HG02840 (cell line): Measurements from ENCODE around the gene CNKSR3.

Source experiments
- ATAC-seq: cut with Tn5 transposase; IDR thresholded peaks from one replicate; pipeline ENCODE4 v1.9.1; 2021; ENCODE audit warnings: mild to moderate bottlenecking, moderate library complexity, moderate number of reproducible peaks; ENCODE audit not compliant: unreplicated experiment, low FRiP score

Gene CNKSR3

GRCh38 chr6:154458565-154459470 is 51.7 kb downstream of the CNKSR3 start:
- no peak for ATAC-seq

DNA sequence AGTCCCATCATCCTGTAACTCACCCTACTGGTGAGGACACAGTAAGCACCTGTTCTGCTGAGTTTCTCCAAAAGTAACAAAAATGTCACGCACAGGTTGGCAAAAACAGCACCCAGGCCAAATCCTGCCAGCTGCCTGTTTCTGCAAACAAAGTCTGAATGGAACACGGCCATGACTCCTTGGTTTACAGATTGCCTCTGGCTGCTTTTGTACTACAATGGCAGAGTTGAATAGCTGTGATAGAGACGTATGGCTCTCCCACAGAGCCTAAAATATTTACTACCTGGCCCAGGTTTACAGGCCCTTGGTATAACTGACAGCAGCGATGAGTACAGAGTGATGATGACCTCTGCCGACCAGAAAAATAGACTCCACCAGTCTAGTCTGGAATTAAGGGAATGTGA is 52.6 kb downstream of the CNKSR3 start:
- ATAC-seq: no peak

DNA sequence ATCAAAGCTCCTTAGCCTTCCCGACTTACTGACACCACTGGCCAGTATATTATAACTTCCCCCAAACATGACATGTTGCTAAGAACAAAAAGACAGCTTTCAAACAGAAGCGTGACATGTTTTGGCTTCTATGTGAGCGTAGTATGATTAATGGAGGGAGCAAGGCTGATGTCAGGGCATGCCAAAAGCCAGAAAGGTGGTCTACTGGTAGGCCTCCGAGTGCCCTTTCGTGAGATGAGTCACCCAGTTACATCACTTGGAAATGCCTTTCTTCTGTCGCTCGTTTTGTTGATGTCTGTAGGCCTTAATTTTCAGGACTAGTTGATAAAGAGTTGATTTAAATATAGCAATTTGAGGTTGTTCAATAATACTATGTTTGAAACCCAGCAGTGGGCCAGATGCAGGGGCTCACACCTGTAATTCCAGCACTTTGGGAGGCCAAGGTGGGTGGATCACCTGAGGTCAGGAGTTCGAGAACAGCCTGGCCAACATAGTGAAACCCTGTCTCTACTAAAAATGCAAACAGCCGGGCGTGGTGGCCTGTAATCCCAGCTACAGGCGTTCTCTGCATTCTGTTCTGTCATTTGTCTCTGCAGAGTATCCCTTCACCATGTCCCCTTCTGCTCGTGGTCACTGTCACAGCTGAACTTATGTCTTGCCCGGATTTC is 53.3 kb downstream of the CNKSR3 start:
- ATAC-seq: no peak

- ATAC-seq: no peak
Measured at GRCh38 chr6:154453329-154453728, 57.2 kb downstream of the CNKSR3 start.

- no peak for ATAC-seq
Measured at GRCh38 chr6:154450498-154450897, 60.0 kb downstream of the CNKSR3 start.

GRCh38 chr6:154448448-154449096 is 61.9 kb downstream of the CNKSR3 start:
- no peak for ATAC-seq

- ATAC-seq: no peak
Measured at GRCh38 chr6:154447954-154448353, 62.5 kb downstream of the CNKSR3 start.

DNA sequence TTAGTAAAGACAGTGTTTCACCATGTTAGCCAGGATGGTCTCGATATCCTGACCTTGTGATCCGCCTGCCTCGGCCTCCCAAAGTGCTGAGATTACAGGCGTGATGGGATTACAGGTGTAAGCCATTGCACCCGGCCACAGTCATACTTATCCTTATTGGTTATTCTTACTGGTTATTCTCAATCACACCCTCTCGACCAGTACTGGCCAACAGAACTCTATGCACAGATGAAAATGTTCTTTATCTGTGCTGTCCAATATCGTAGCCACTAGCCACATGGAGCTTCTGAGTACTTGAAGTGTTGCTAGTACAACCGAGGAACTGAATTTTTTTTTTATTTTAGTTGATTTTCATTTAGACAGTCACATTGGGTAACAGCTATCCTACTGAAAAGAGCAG is 63.5 kb downstream of the CNKSR3 start:
- ATAC-seq: no peak

DNA sequence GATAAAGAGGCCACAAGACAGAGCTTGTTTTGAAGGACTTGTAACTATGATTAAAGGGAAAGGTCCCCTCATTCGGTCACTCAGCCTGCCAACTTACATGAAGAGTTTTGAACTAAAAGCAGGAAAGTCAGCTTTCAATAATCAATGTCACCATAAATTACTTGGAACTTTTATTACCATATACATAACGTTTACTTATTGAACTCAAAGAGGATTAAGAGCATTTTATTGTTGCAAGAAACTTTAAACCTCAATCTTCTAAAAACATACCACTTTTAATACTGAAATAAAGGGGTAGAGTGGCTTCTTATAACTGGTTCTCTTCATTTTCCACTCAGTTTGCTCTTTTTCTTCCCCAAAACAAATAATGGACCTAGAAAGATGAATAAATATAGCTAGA is 65.1 kb downstream of the CNKSR3 start:
- ATAC-seq: no peak

DNA sequence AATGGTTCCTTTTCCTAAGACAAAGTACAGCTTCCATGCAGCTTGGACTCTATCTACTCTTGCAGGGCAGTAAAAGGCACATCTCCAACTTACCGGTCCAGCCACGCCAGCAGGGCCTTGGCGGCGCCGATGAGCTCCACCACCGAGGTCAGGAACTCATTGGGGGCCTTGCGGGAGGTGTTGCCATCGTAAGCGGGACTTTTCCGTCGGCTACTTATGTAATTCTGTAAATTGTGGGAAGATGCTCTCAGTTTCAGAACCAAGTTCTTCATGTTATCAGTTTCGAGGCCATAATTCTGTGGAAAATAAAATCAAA is 68.5 kb downstream of the CNKSR3 start:
- no peak for ATAC-seq

DNA sequence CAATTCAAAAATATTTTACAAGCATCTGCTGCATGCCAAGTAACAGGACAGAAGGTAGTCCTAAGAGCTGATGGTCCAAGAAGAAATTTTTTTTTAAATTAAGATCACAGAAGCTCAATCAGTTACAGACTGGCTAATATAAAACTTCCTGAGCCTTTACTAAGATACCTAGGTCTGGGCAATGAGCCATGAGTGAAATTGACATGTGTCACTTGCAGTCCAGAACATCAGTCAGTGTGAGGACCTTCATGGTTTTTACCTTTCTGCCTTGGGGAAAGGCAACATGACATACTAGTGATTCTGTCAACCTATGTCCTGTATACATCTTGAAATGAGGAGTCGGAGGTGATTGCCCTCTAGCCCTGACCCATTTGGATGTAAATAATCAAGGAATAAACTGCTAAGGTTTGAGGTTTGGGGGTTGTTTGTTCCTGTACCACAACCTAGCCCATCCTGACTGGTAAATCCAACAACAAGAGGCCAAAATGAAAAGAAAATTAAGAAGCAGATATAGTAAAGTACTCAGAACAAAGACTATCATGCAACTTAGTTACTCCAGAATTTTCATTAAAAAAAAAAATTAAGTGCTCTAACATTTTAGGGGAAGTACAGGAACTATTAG is 70.0 kb downstream of the CNKSR3 start:
- ATAC-seq: no peak

DNA sequence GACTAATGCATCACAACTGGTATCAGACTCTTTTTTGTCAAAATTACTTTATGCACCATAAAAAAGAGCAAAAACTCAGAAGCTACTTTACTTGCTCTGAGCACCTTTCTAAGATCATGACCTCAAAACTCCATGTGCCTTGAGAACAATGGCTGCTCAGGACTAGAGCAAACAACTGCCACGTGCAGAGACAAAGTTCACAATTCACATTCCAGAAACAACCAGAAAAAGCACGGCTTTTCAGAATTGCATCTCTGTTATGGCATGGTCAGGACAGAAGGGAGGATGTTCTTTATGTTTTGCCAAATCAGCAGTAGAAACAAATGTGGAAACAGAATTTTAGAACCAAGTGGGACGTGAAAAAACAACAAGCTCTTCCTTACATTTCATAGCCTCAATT is 70.5 kb downstream of the CNKSR3 start:
- ATAC-seq: no peak

DNA sequence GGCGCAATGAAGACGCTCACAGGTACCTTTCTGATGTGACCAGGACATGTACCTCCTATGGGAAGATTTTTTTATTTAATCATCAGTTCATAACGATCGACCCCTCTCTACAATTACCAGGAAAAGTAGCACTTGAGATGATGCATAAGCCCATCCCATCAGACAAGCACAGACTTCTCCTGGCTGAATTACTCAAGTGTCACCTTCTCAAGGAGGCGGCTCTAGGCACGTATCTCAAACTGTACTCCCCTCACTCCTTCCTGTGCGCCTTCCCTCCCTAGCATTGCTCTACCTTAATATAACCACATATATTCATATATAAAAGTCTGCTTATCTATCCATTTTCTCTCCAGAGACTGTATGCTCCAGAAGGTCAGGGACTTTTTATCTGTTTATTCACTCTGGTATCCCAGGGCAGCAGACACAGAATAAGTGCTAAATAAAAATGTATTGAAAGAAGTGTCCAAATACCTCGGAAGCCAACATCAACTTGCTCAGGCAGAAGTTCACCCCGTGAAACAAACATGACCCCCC is 71.5 kb downstream of the CNKSR3 start:
- ATAC-seq: no peak

GRCh38 chr6:154435400-154435945 is 75.0 kb downstream of the CNKSR3 start:
- no peak for ATAC-seq

DNA sequence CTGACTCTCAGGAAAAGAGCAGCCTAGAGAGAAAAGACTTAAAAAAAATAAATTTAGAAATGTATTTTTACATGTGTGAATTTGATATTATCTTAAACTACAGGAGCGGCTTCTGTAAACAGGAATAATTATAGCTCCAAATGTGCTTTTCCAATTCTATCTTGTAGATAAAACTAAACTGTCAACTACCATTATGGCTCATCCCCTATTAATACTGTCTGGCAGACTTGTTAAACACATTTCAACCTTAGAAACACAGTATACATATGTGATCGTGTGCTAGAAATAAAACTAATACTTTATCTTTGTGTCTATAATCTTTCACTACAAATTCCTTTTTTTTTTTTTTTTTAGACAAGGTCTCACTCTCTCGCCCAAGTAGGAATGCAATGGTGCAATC is 75.8 kb downstream of the CNKSR3 start:
- ATAC-seq: no peak

DNA sequence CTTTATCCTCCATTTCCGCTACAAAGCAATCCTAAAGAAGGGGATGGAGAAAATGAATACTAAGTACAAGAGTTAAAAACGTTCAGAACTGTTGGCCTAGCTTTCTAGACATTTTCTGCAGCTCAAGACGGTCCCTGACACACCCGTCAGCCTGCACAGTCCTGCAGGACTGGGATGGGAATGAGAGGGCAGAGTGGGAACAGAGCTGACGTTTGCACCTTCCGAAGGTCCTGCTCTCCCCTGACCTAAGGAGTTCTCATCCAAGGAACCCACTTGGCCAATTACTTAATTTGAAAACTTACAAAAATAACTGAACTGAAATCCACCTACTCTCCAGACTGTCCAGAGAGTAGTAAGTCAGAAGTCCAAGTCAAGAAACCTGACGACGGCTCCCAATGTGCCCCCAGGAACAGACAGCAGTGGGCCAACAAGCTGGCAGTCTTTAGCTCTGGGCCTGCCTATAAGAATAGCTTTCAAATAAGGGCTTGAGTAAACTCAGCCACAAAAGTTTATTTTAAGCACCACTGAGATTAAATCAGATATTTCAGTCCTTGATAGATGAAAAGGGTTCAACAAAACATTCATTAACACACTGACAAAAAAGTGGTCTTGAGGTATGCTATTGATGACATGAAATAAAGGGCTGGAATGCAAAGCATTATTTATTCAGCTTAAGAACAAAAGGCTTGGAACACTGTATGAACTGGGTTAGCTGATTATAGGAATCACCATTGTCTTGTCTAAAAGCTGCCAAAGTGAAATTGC is 76.8 kb downstream of the CNKSR3 start:
- ATAC-seq: no peak

DNA sequence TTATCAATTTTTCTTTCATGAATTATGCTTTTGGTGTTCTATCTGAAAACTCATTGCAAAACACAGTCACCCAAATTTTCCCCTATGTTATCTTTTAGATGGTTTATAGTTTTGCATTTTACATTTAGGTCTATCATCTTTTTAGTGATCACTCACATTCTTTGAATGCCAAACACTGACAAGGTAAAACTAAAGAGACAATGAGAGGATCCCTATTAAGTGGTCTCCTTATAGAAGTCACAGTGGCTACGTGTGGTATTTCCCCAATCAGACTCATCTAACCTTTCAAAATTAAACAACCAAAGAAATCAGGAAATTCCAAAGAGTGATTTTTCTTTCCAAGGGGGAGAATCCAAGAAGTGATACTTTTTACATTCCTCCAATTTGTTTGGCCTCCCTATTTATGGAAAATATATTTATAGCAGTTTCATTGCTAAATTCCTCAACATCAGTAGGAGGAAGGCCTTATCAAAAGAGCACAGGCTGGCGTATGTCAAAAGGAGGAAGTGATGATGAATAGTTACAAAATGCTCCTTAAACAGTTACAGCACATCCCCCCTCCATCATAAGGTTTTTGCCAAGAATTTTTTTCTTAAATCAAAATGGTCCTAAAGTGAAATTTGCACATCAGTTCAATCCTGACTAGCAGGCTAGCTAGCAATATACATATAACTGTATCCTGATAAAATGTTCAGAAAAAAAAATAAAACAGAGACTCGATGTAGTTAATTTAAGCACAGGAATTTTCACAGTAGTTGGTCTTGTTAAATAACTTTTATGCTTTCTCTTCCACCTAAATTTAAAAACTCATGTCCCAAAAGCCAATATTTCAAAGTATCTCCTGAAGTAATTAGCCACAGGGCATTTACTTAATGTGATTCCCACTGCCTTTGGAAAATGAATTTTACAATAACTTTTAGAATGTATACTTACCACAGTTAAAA is 77.7 kb downstream of the CNKSR3 start:
- ATAC-seq: no peak

DNA sequence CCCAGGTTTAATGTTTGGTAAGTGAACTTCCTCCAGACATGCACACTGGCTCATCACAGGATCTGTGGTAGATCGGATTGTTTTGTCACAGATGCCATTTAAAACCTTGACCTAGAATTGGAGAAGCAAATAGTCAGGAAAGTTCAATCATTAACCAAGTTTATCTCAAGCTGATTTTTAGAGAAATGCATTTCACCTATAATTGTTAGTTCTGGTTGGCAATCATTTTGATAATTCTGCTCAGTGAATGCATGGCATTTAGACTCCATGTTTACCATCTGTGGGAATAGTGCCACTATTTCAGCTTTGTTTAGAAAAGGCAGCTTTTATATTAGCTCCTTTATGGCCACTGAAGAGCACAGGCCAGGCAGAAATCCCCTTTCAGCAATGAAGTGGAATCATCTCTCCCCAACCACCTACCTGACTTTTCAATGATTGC is 80.0 kb downstream of the CNKSR3 start:
- ATAC-seq: no peak

GRCh38 chr6:154429711-154430110 is 80.8 kb downstream of the CNKSR3 start:
- ATAC-seq: no peak
